Endodermal cell (in vitro differentiated cells): ENCODE data around the gene IFT57. TPM values are rescaled to one million over a fixed set of nuclear protein-coding genes. Genes with fewer than 3 reads are reported as not detected.

Experiments
- DNase-seq: peaks from one replicate; pipeline ENCODE4 v3.0.0-alpha.2; 2017
- H3K27ac ChIP-seq: 2 replicates; pipeline ENCODE4 v1.5.1; 2013; ENCODE audit warnings: mild to moderate bottlenecking, low read depth, low read length, moderate library complexity
- H3K27me3 ChIP-seq: 2 replicates; pipeline ENCODE4 v1.6.1; 2013; ENCODE audit warnings: mild to moderate bottlenecking, low read length, moderate library complexity; ENCODE audit not compliant: insufficient read depth, control insufficient read depth, poor library complexity, severe bottlenecking
- H3K36me3 ChIP-seq: 2 replicates; pipeline ENCODE4 v1.7.0; 2013; ENCODE audit warnings: mild to moderate bottlenecking, low read length, moderate library complexity; ENCODE audit not compliant: control insufficient read depth, insufficient read depth
- H3K4me1 ChIP-seq: one replicate; pipeline ENCODE4 v1.7.0; 2013; ENCODE audit warnings: low read length; ENCODE audit not compliant: control insufficient read depth, insufficient read depth
- H3K4me3 ChIP-seq: 2 replicates; pipeline ENCODE4 v1.5.1; 2013; ENCODE audit warnings: mild to moderate bottlenecking, low read length, moderate library complexity
- H3K9ac ChIP-seq: 2 replicates; pipeline ENCODE4 v1.6.1; 2013; ENCODE audit warnings: mild to moderate bottlenecking, low read length, moderate library complexity; ENCODE audit not compliant: poor library complexity, severe bottlenecking; ENCODE audit errors: extremely low read depth
- H3K9me3 ChIP-seq: 2 replicates; pipeline ENCODE4 v1.6.1; 2013; ENCODE audit warnings: mild to moderate bottlenecking, low read length, moderate library complexity; ENCODE audit not compliant: control insufficient read depth
- H3K27ac Mint-ChIP-seq: 2 replicates; pipeline ENCODE4 v1.8.0; 2020; ENCODE audit warnings: mixed read lengths
- H3K27me3 Mint-ChIP-seq: 2 replicates; pipeline ENCODE4 v1.8.0; 2021; ENCODE audit warnings: mild to moderate bottlenecking, mixed read lengths; ENCODE audit not compliant: insufficient read depth
- H3K36me3 Mint-ChIP-seq: 2 replicates; pipeline ENCODE4 v1.8.0; 2020; ENCODE audit warnings: low read depth, mixed read lengths
- H3K4me1 Mint-ChIP-seq: 2 replicates; pipeline ENCODE4 v1.8.0; 2020; ENCODE audit warnings: mixed read lengths
- H3K4me3 Mint-ChIP-seq: 2 replicates; pipeline ENCODE4 v1.8.0; 2020; ENCODE audit warnings: mild to moderate bottlenecking, moderate library complexity, mixed read lengths
- H3K9me3 Mint-ChIP-seq: 2 replicates; pipeline ENCODE4 v1.8.0; 2020; ENCODE audit warnings: mild to moderate bottlenecking, mixed read lengths
- CTCF ChIP-seq: fragments of 200-600 bp; sonication (generic); conservative IDR thresholded peaks from 2 replicates; pipeline ENCODE4 v1.5.0; 2021; ENCODE audit warnings: antibody characterized with exemption, mild to moderate bottlenecking
- WGBS, 2 experiments: methylation state at CpG; one replicate each; pipeline versions ENCODE4 v1.1.5 to v1.1.7; 2013; ENCODE audit warnings: missing lambda C conversion rate in 2 of 2, mixed read lengths in 1 of 2; ENCODE audit not compliant: insufficient coverage in 1 of 2, insufficient read length in 1 of 2; 5-methylcytosine and 5-hydroxymethylcytosine counted together
- total RNA-seq, 2 donors: library from RNA; stranded (reverse); fragmentation: NEBNext Ultra II Directional in 1 of 2; extraction: Animal tissue kit (Norgen Biotek cat#: 25700) in 1 of 2; gene quantifications; 2 replicates in 1 of 2; 3 replicates in 1 of 2; pipeline ENCODE4 v1.2.1, GENCODE V29; 2021

The IFT57 gene
- total RNA-seq, 2 donors from 2014 or later: 45.5 to 60.5 TPM

GRCh38 chr3:108125153-108125543, 97.1 kb downstream of the IFT57 start:
- no peaks in the 10 kb centered on the region for H3K27me3 ChIP-seq
- no peak overlapping the region for H3K27ac ChIP-seq
- Mint-ChIP-seq H3K4me3 (no peak overlapping the region), H3K9me3 (no peaks in the 10 kb centered on the region), H3K36me3 (no peaks in the 10 kb centered on the region), H3K4me1 (peaks cover 10% of the 10 kb centered on the region), H3K27me3 (no peaks in the 10 kb centered on the region), H3K27ac (no peak overlapping the region)
- 99 to 100% methylated on average over 1 to 4 of the region's 4 CpGs for WGBS, 2 experiments
- H3K36me3 ChIP-seq: no peaks in the 10 kb centered on the region
- no peak overlapping the region for H3K4me3 ChIP-seq
- no peak for DNase-seq
- no peak overlapping the region for H3K9ac ChIP-seq
- H3K9me3 ChIP-seq: no peaks in the 10 kb centered on the region
- TF ChIP-seq CTCF: no peak
- peaks cover 4% of the 10 kb centered on the region for H3K4me1 ChIP-seq

- WGBS, 2 experiments: 85% methylated on average over 10 of the region's 10 CpGs; no CpG with 5 or more reads in 1 of the 2 experiments
- Mint-ChIP-seq H3K27me3 (no peaks in the 10 kb centered on the region), H3K4me1 (peaks cover 10% of the 10 kb centered on the region)
Observed at GRCh38 chr3:108124337-108125152, 97.7 kb downstream of the IFT57 start.

GRCh38 chr3:108123326-108123725, 98.9 kb downstream of the IFT57 start:
- Histone ChIP-seq H3K9ac (no peak overlapping the region), H3K4me3 (no peak overlapping the region), H3K9me3 (no peaks in the 10 kb centered on the region), H3K27me3 (no peaks in the 10 kb centered on the region), H3K27ac (no peak overlapping the region), H3K4me1 (peaks cover 4% of the 10 kb centered on the region), H3K36me3 (no peaks in the 10 kb centered on the region)
- Mint-ChIP-seq H3K27ac (no peak overlapping the region), H3K4me1 (peaks cover 10% of the 10 kb centered on the region), H3K9me3 (no peaks in the 10 kb centered on the region), H3K36me3 (no peaks in the 10 kb centered on the region), H3K27me3 (no peaks in the 10 kb centered on the region), H3K4me3 (no peak overlapping the region)
- DNase-seq: no peak
- no peak for TF ChIP-seq CTCF
- WGBS, 2 experiments: 49 to 91% methylated on average over 2 to 3 of the region's 3 CpGs

More at GRCh38 chr3:108124337-108125152, 97.7 kb downstream of the IFT57 start:
- H3K27me3 ChIP-seq: no peaks in the 10 kb centered on the region
- H3K4me1 ChIP-seq: peaks cover 4% of the 10 kb centered on the region
- Mint-ChIP-seq H3K4me3 (no peak overlapping the region), H3K36me3 (no peaks in the 10 kb centered on the region), H3K9me3 (no peaks in the 10 kb centered on the region), H3K27ac (no peak overlapping the region)
- H3K4me3 ChIP-seq: no peak overlapping the region
- no peaks in the 10 kb centered on the region for H3K36me3 ChIP-seq
- TF ChIP-seq CTCF: no peak
- H3K9me3 ChIP-seq: no peaks in the 10 kb centered on the region
- no peak overlapping the region for H3K9ac ChIP-seq
- DNase-seq: peak; percentile 49
- no peak overlapping the region for H3K27ac ChIP-seq
